Breast epithelium (tissue), 3 donors: ENCODE data around the gene TLR6.

Source experiments
- CTCF ChIP-seq, 3 donors: fragments of 450-650 bp; IDR thresholded peaks; one replicate each; pipeline ENCODE4 v1.5.1; 2016 to 2017; ENCODE audit warnings: antibody characterized with exemption in 3 of 3, mild to moderate bottlenecking in 3 of 3, moderate library complexity in 3 of 3
- POLR2A ChIP-seq: fragments of 450-650 bp; IDR thresholded peaks from one replicate; pipeline ENCODE4 v1.6.1; 2016; ENCODE audit warnings: antibody characterized with exemption, mild to moderate bottlenecking, moderate library complexity

GRCh38 chr4:38884254-38884653, 27.6 kb upstream of the TLR6 start:
- TF ChIP-seq CTCF (IDR thresholded peaks at IDR 0.05) = no peak
- no peak for TF ChIP-seq POLR2A
